ENCODE data around the gene AGO4. TPM values are rescaled to one million over a fixed set of nuclear protein-coding genes. Genes with fewer than 3 reads are reported as not detected.
"Not testable (repeated sequence)": the region's sequence is repeated elsewhere in the genome, so short reads cannot be mapped to it uniquely, and the experiment has no call there.

AGO4 gene
- total and polyA plus RNA-seq, 8 donors: 3.2 to 10.7 (median 6.9) TPM

DNA sequence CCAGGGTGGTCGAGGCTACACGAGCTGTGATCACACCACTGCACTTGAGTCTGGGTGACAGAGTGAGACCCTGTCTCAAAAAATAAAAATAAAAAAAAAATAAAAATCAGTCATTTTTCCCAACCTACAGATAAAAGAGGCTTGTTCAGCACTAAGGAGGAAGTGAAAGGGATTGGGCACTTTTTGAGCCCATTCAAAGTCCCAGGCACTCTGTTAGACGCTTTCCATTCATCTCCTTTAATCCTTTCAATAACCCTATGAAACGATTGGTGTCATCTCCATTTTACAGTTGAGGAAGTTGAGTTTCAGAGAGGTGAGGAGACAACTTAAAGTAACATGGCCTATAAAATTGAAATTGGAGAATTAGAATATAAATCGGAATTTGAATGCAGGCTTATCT, 10.4 kb upstream of the AGO4 start:
- no peaks in the 10 kb centered on the region for H3K27me3 ChIP-seq
- no peak for FAIRE-seq
- no peak for TF ChIP-seq CTCF (IDR thresholded peaks at IDR 0.05)
- H3K27ac ChIP-seq: no peak overlapping the region
- WGBS, 2 donors: 63 to 80% methylated on average over 5 of the region's 5 CpGs
- no peak overlapping the region for H3K4me3 ChIP-seq
- no peaks in the 10 kb centered on the region for H3K9me3 ChIP-seq
- no peak for DNase-seq
- no peaks in the 10 kb centered on the region for H3K4me1 ChIP-seq
- no peaks in the 10 kb centered on the region for H3K36me3 ChIP-seq
- ATAC-seq: no peak
- intact Hi-C loops (cut with DNase I): no loop called here

- H3K9me3 ChIP-seq; H3K27ac ChIP-seq; H3K36me3 ChIP-seq; H3K4me3 ChIP-seq; DNase-seq; H3K27me3 ChIP-seq; FAIRE-seq; H3K4me1 ChIP-seq; intact Hi-C loops (cut with DNase I); ATAC-seq: not testable (repeated sequence)
- 83 to 88% methylated on average over 2 of the region's 2 CpGs for WGBS, 2 donors
Observed at GRCh38 chr1:35798019-35798418, 9.8 kb upstream of the AGO4 start.

- H3K27me3 ChIP-seq; FAIRE-seq; H3K9me3 ChIP-seq; H3K4me3 ChIP-seq; H3K4me1 ChIP-seq; DNase-seq; H3K36me3 ChIP-seq; intact Hi-C loops (cut with DNase I); H3K27ac ChIP-seq: not testable (repeated sequence)
- WGBS, 2 donors: 87 to 92% methylated on average over 11 of the region's 11 CpGs
- ATAC-seq: peak in 2 of 4 donors; percentile 59 to 65
Observed at GRCh38 chr1:35800167-35800887, 7.5 kb upstream of the AGO4 start.

GRCh38 chr1:35808450-35809113, 766 bp downstream of the AGO4 start:
- no peak for TF ChIP-seq CTCF (IDR thresholded peaks at IDR 0.05)
- intact Hi-C loops (cut with DNase I): no loop called here
- Histone ChIP-seq H3K9me3 (no peaks in the 10 kb centered on the region), H3K27ac (peak overlapping the region; percentile 53 to 87 (median 73)), H3K4me3 (peak overlapping the region; percentile 79 to 92 (median 89)), H3K36me3 (no peaks in the 10 kb centered on the region), H3K27me3 (no peaks in the 10 kb centered on the region), H3K4me1 (peaks cover 0 to 14% (median 10%) of the 10 kb centered on the region in 3 donors)
- 0 to 1% methylated on average over 12 to 49 of the region's 49 CpGs for WGBS, 2 donors
- DNase-seq: peak in 5 of 6 donors; percentile 18 to 70 (median 43)
- FAIRE-seq: no peak
- peak; percentile 61 to 71 (median 63) for ATAC-seq

- ATAC-seq: peak; percentile 11 to 49 (median 28)
Observed at GRCh38 chr1:35809114-35810095, 1.6 kb downstream of the AGO4 start.

More at GRCh38 chr1:35809114-35810095, 1.6 kb downstream of the AGO4 start:
- Histone ChIP-seq H3K9me3 (no peaks in the 10 kb centered on the region), H3K4me1 (peaks cover 0 to 14% (median 10%) of the 10 kb centered on the region in 3 donors), H3K4me3 (peak overlapping the region; percentile 79 to 92 (median 89)), H3K27ac (peak overlapping the region; percentile 53 to 87 (median 73)), H3K36me3 (no peaks in the 10 kb centered on the region), H3K27me3 (no peaks in the 10 kb centered on the region)
- intact Hi-C loops (cut with DNase I): no loop called here
- WGBS, 2 donors: 11 to 14% methylated on average over 7 of the region's 7 CpGs
- DNase-seq: no peak
- TF ChIP-seq CTCF (IDR thresholded peaks at IDR 0.05): no peak
- no peak for FAIRE-seq
